ENCODE measurements around the gene LRRC32. TPM values are rescaled to one million over a fixed set of nuclear protein-coding genes. Genes with fewer than 3 reads are reported as not detected.
"Not testable (repeated sequence)": the region's sequence is repeated elsewhere in the genome, so short reads cannot be mapped to it uniquely, and the experiment has no call there.

The LRRC32 gene
- polyA plus RNA-seq, 3 donors: 1.5 TPM; not detected in 2

DNA sequence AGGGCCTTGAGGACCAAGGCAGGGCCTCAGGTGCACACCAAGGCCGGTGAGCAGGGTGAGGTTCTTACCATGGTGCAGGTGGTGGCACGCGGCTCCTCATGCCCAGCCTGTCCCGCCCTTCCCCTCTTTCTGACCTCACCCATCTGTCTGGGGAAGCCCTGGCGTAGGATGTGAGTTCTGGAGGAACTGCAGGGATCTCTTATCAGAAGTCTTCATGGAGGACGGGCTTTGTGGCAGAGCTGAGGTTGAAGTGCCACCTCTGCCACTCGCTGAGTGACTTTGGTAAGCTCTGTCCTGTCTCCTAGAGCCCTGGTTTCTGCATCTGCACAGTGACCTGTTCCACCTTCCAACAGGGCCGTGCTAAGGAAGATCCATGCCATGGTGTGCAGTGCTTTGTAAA, 49.1 kb downstream of the LRRC32 start:
- Histone ChIP-seq H3K36me3 (replicated peaks in 1 of 2; ENCODE audit: control insufficient read depth in 1 of 2, insufficient read depth in 2 of 2, low read length in 2 of 2) (no peaks in the 10 kb centered on the region), H3K27me3 (ENCODE audit: control insufficient read depth in 2 of 2, insufficient read depth in 2 of 2, low read length in 2 of 2) (peaks cover 0 to 3% of the 10 kb centered on the region in 2 donors), H3K79me2 (ENCODE audit: insufficient read depth, low read length) (no peaks in the 10 kb centered on the region), H3K4me3 (replicated peaks in 1 of 3; ENCODE audit: low read depth in 2 of 3, low read length in 3 of 3) (no peak overlapping the region), H3K27ac (ENCODE audit: low read depth in 1 of 2, low read length in 2 of 2) (no peak overlapping the region), H3K4me2 (replicated peaks; ENCODE audit: extremely low read depth, low read length, poor library complexity, severe bottlenecking) (no peak overlapping the region), H4K20me1 (ENCODE audit: insufficient read depth, low read length) (no peaks in the 10 kb centered on the region), H3K9me3 (replicated peaks in 1 of 2; ENCODE audit: control insufficient read depth in 1 of 2, insufficient read depth in 1 of 2, low read length in 2 of 2) (peaks cover 12 to 14% of the 10 kb centered on the region in 2 donors), H2AFZ (ENCODE audit: insufficient read depth, low read depth, low read length, poor library complexity, severe bottlenecking) (no peak overlapping the region), H3K9ac (ENCODE audit: insufficient read depth, low read length, poor library complexity, severe bottlenecking) (no peak overlapping the region), H3K4me1 (ENCODE audit: control insufficient read depth in 1 of 2, insufficient read depth in 2 of 2, low read length in 2 of 2) (peaks cover 1 to 2% of the 10 kb centered on the region in 2 donors)
- peaks cover 12 to 13% of the 10 kb centered on the region in 2 donors for H3K36me3 Mint-ChIP-seq
- peak overlapping the region in 1 of 7 donors; percentile 7 for H3K27ac Mint-ChIP-seq
- peaks cover 23 to 51% (median 35%) of the 10 kb centered on the region in 3 donors for H3K27me3 Mint-ChIP-seq (ENCODE audit: low read depth in 3 of 3)
- peaks cover 9 to 18% (median 16%) of the 10 kb centered on the region in 7 donors for H3K9me3 Mint-ChIP-seq
- no peak for DNase-seq
- no peak overlapping the region for H3K4me3 Mint-ChIP-seq
- TF ChIP-seq, protein P1, sequence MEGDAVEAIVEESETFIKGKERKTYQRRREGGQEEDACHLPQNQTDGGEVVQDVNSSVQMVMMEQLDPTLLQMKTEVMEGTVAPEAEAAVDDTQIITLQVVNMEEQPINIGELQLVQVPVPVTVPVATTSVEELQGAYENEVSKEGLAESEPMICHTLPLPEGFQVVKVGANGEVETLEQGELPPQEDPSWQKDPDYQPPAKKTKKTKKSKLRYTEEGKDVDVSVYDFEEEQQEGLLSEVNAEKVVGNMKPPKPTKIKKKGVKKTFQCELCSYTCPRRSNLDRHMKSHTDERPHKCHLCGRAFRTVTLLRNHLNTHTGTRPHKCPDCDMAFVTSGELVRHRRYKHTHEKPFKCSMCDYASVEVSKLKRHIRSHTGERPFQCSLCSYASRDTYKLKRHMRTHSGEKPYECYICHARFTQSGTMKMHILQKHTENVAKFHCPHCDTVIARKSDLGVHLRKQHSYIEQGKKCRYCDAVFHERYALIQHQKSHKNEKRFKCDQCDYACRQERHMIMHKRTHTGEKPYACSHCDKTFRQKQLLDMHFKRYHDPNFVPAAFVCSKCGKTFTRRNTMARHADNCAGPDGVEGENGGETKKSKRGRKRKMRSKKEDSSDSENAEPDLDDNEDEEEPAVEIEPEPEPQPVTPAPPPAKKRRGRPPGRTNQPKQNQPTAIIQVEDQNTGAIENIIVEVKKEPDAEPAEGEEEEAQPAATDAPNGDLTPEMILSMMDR (IDR thresholded peaks at IDR 0.05): no peak
- intact Hi-C loops (cut with micrococcal nuclease): no loop called here
- WGBS (ENCODE audit: insufficient coverage): 83% methylated on average over 4 of the region's 8 CpGs
- H3K4me1 Mint-ChIP-seq: peaks cover 11% of the 10 kb centered on the region

DNA sequence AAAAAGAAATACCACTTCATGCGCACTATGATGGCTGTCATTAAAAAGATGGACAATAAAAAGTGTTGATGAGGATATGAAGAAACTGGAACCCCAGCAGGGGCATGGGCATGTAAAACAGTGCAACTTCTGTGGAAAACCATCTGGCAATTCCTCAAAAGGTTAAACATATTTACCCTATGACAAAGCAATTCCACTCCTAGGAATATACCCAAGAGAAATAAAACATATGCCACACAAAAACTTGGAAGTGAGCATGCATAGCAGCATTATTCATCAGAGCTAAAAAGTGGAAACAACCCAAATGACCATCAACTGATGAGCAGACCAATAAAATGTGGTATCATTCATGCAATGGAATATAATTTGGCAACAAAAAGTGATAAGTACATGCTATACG, 50.1 kb downstream of the LRRC32 start:
- peaks cover 6% of the 10 kb centered on the region for H3K4me1 Mint-ChIP-seq
- no CpG with 5 or more reads among the region's 2 CpGs for WGBS (ENCODE audit: insufficient coverage)
- no peaks in the 10 kb centered on the region for H3K36me3 ChIP-seq (replicated peaks in 1 of 2; ENCODE audit: control insufficient read depth in 1 of 2, insufficient read depth in 2 of 2, low read length in 2 of 2)
- H4K20me1 ChIP-seq (ENCODE audit: insufficient read depth, low read length): no peaks in the 10 kb centered on the region
- no peak overlapping the region for H3K27ac Mint-ChIP-seq
- H3K79me2 ChIP-seq (ENCODE audit: insufficient read depth, low read length): no peaks in the 10 kb centered on the region
- no peak overlapping the region for H3K27ac ChIP-seq (ENCODE audit: low read depth in 1 of 2, low read length in 2 of 2)
- H3K4me1 ChIP-seq (ENCODE audit: control insufficient read depth in 1 of 2, insufficient read depth in 2 of 2, low read length in 2 of 2): no peaks in the 10 kb centered on the region
- H3K9me3 Mint-ChIP-seq: peaks cover 5 to 10% (median 6%) of the 10 kb centered on the region in 7 donors
- intact Hi-C loops (cut with micrococcal nuclease): no loop called here
- no peak overlapping the region for H3K4me3 Mint-ChIP-seq
- H3K27me3 ChIP-seq (ENCODE audit: control insufficient read depth in 2 of 2, insufficient read depth in 2 of 2, low read length in 2 of 2): peaks cover 0 to under 1% of the 10 kb centered on the region in 2 donors
- H3K4me3 ChIP-seq (replicated peaks in 1 of 3; ENCODE audit: low read depth in 2 of 3, low read length in 3 of 3): no peak overlapping the region
- H2AFZ ChIP-seq (ENCODE audit: insufficient read depth, low read depth, low read length, poor library complexity, severe bottlenecking): no peak overlapping the region
- H3K27me3 Mint-ChIP-seq (ENCODE audit: low read depth in 3 of 3): peaks cover 23 to 46% (median 32%) of the 10 kb centered on the region in 3 donors
- H3K9ac ChIP-seq (ENCODE audit: insufficient read depth, low read length, poor library complexity, severe bottlenecking): no peak overlapping the region
- no peak overlapping the region for H3K4me2 ChIP-seq (replicated peaks; ENCODE audit: extremely low read depth, low read length, poor library complexity, severe bottlenecking)
- peaks cover 4 to 5% of the 10 kb centered on the region in 2 donors for H3K36me3 Mint-ChIP-seq
- TF ChIP-seq, protein P1 (IDR thresholded peaks at IDR 0.05): no peak
- H3K9me3 ChIP-seq (replicated peaks in 1 of 2; ENCODE audit: control insufficient read depth in 1 of 2, insufficient read depth in 1 of 2, low read length in 2 of 2): peaks cover 3 to 4% of the 10 kb centered on the region in 2 donors
- DNase-seq: peak in 1 of 3 donors; percentile 40

DNA sequence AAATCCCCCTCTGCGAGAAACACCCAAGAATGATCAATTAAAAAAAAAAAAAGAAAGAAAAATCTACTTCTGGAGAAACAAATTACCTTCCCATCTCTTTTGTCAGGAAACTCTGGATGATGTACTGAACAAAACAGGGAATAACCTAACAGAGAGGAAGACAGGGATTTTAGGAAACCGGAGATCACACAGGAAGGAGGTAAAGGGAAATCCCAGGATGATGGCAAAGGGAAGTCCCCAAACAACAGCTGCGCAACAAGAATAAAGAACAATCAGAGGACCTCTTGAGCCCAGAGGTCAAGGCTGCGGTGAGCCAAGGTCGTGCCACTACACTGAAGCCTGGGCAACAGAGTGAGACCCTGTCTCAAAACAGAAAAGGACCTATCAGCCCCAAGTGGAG, 50.7 kb downstream of the LRRC32 start:
- H3K9me3 Mint-ChIP-seq; H3K4me1 ChIP-seq (ENCODE audit: control insufficient read depth in 1 of 2, insufficient read depth in 2 of 2, low read length in 2 of 2); H3K9me3 ChIP-seq (replicated peaks in 1 of 2; ENCODE audit: control insufficient read depth in 1 of 2, insufficient read depth in 1 of 2, low read length in 2 of 2); H3K4me1 Mint-ChIP-seq; H3K4me2 ChIP-seq (replicated peaks; ENCODE audit: extremely low read depth, low read length, poor library complexity, severe bottlenecking); H4K20me1 ChIP-seq (ENCODE audit: insufficient read depth, low read length); H3K9ac ChIP-seq (ENCODE audit: insufficient read depth, low read length, poor library complexity, severe bottlenecking); H3K4me3 ChIP-seq (replicated peaks in 1 of 3; ENCODE audit: low read depth in 2 of 3, low read length in 3 of 3); H3K36me3 Mint-ChIP-seq; H3K27ac Mint-ChIP-seq; H3K27ac ChIP-seq (ENCODE audit: low read depth in 1 of 2, low read length in 2 of 2); H3K36me3 ChIP-seq (replicated peaks in 1 of 2; ENCODE audit: control insufficient read depth in 1 of 2, insufficient read depth in 2 of 2, low read length in 2 of 2); H3K79me2 ChIP-seq (ENCODE audit: insufficient read depth, low read length); H2AFZ ChIP-seq (ENCODE audit: insufficient read depth, low read depth, low read length, poor library complexity, severe bottlenecking); H3K27me3 ChIP-seq (ENCODE audit: control insufficient read depth in 2 of 2, insufficient read depth in 2 of 2, low read length in 2 of 2); intact Hi-C loops (cut with micrococcal nuclease): not testable (repeated sequence)
- peak in 1 of 3 donors; percentile 46 for DNase-seq
- WGBS (ENCODE audit: insufficient coverage): no CpG with 5 or more reads among the region's 5 CpGs
- peaks cover 21 to 39% (median 28%) of the 10 kb centered on the region in 3 donors for H3K27me3 Mint-ChIP-seq (ENCODE audit: low read depth in 3 of 3)
- H3K4me3 Mint-ChIP-seq: peak overlapping the region in 1 of 2 donors; percentile 55

Measured in CD14-positive monocyte (primary cell).